Adrenal gland (tissue), 5 donors: ENCODE data around the gene KIRREL3.

ENCODE experiments used
- POLR2A ChIP-seq, 2 donors: fragments of 450-650 bp; IDR thresholded peaks; one replicate each; pipeline ENCODE4 v1.6.1; 2017; ENCODE audit warnings: antibody characterized with exemption in 2 of 2, mild to moderate bottlenecking in 2 of 2, moderate library complexity in 1 of 2
- TF ChIP-seq, protein P1 (sequence below), 6 experiments: fragments of 450-650 bp in 4 of 6; fragments of 200-600 bp in 2 of 6; sonication (generic) in 1 of 6; IDR thresholded peaks; 1 replicate in 5 of 6; 2 replicates in 1 of 6; pipeline versions ENCODE4 v1.5.1 to v1.8.0; 2016 to 2021; ENCODE audit warnings: antibody characterized with exemption in 6 of 6, mild to moderate bottlenecking in 2 of 6, moderate library complexity in 1 of 6
- donor health status: DM: no; HTN: no; CAD: no.

DNA sequence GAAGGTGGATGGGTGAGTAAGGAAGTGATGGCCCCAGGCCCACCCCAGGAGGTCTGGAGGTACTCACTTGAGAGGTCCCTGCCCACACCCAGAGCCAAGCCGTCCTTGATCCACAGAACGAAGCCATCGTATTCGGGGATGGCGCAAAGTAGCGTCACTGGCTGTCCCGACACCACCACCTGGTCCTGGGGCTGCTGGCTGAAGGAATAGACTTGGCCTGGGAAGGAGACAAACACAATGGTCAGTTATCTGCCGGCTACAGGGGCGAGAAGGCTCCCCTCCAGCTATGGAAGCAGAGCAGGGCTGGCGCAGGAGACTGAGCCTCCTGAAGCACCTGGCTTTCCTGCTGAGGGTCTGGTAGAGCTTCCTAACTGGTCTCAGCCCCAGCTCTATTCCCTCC lies 474.1 kb downstream of the KIRREL3 start:
- TF ChIP-seq, protein P1, sequence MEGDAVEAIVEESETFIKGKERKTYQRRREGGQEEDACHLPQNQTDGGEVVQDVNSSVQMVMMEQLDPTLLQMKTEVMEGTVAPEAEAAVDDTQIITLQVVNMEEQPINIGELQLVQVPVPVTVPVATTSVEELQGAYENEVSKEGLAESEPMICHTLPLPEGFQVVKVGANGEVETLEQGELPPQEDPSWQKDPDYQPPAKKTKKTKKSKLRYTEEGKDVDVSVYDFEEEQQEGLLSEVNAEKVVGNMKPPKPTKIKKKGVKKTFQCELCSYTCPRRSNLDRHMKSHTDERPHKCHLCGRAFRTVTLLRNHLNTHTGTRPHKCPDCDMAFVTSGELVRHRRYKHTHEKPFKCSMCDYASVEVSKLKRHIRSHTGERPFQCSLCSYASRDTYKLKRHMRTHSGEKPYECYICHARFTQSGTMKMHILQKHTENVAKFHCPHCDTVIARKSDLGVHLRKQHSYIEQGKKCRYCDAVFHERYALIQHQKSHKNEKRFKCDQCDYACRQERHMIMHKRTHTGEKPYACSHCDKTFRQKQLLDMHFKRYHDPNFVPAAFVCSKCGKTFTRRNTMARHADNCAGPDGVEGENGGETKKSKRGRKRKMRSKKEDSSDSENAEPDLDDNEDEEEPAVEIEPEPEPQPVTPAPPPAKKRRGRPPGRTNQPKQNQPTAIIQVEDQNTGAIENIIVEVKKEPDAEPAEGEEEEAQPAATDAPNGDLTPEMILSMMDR (IDR thresholded peaks at IDR 0.05) = no peak
- TF ChIP-seq POLR2A (IDR thresholded peaks at IDR 0.05) = no peak
